ENCODE data around the gene POLR2E.

The POLR2E gene

GRCh38 chr19:1046836-1047695 lies 48.1 kb downstream of the POLR2E start:
- DNase-seq (ENCODE audit: low read depth): no peak

- no peak for DNase-seq (ENCODE audit: low read depth)
Measured at GRCh38 chr19:1046117-1046626, 49.0 kb downstream of the POLR2E start.

- no peak for DNase-seq (ENCODE audit: low read depth)
Measured at GRCh38 chr19:1045247-1045603, 50.0 kb downstream of the POLR2E start.

GRCh38 chr19:1042689-1043511 lies 52.3 kb downstream of the POLR2E start:
- no peak for DNase-seq (ENCODE audit: low read depth)

GRCh38 chr19:1041835-1042685 lies 53.1 kb downstream of the POLR2E start:
- DNase-seq (ENCODE audit: low read depth): no peak

GRCh38 chr19:1041272-1041834 lies 53.8 kb downstream of the POLR2E start:
- no peak for DNase-seq (ENCODE audit: low read depth)

GRCh38 chr19:1040476-1041271 lies 54.5 kb downstream of the POLR2E start:
- DNase-seq (ENCODE audit: low read depth): peak; percentile 84

- peak; percentile 99 for DNase-seq (ENCODE audit: low read depth)
Measured at GRCh38 chr19:1039646-1040475, 55.3 kb downstream of the POLR2E start, which contains the start of gene ABCA7. ABCA7 (plus strand) TSS chr19:1040107; CDS start chr19:1041362, 1,255 bp downstream.

GRCh38 chr19:1038978-1039645 lies 56.1 kb downstream of the POLR2E start:
- DNase-seq (ENCODE audit: low read depth): no peak

GRCh38 chr19:1037621-1038064 lies 57.5 kb downstream of the POLR2E start:
- DNase-seq (ENCODE audit: low read depth): no peak

Measured in stimulated activated CD4-positive, alpha-beta T cell treated with anti-CD3 and anti-CD28 coated beads, Interleukin-2, amount 100 ng/mL, for 4 hours (primary cell).